Fibroblast of pulmonary artery (primary cell): ENCODE measurements around the gene SH3RF2.

Experiments used
- DNase-seq: peaks from one replicate; pipeline ENCODE4 v3.0.0-alpha.2; 2010; ENCODE audit warnings: low read depth
- H3K4me3 ChIP-seq: replicated peaks from 2 replicates; pipeline ENCODE4 v1.5.1; 2011; ENCODE audit warnings: low read depth, mild to moderate bottlenecking, control low read depth, low read length, moderate library complexity
- CTCF ChIP-seq: IDR thresholded peaks from 2 replicates; pipeline ENCODE4 v1.5.1; 2011; ENCODE audit warnings: mild to moderate bottlenecking, control low read depth, low read length, inconsistent platforms; ENCODE audit errors: missing control alignments

SH3RF2 gene

GRCh38 chr5:145981589-145982571 is 45.5 kb downstream of the SH3RF2 start:
- TF ChIP-seq CTCF, result no peak
- DNase-seq, result no peak
- no peak overlapping the region for H3K4me3 ChIP-seq

GRCh38 chr5:145982572-145983318 is 46.4 kb downstream of the SH3RF2 start:
- H3K4me3 ChIP-seq, result no peak overlapping the region
- TF ChIP-seq CTCF, result no peak
- DNase-seq, result no peak

- no peak for DNase-seq
- H3K4me3 ChIP-seq, result no peak overlapping the region
- no peak for TF ChIP-seq CTCF
Measured at GRCh38 chr5:145983446-145983845, 47.1 kb downstream of the SH3RF2 start.

- DNase-seq, result no peak
- no peak for TF ChIP-seq CTCF
- no peak overlapping the region for H3K4me3 ChIP-seq
Measured at GRCh38 chr5:145984072-145984471, 47.7 kb downstream of the SH3RF2 start.

- no peak for DNase-seq
- no peak overlapping the region for H3K4me3 ChIP-seq
- no peak for TF ChIP-seq CTCF
Measured at GRCh38 chr5:145987856-145988255, 51.5 kb downstream of the SH3RF2 start.

GRCh38 chr5:145988993-145989392 is 52.6 kb downstream of the SH3RF2 start:
- TF ChIP-seq CTCF, result no peak
- no peak for DNase-seq
- no peak overlapping the region for H3K4me3 ChIP-seq
